Activated CD8-positive, alpha-beta memory T cell treated with anti-CD3 and anti-CD28 coated beads, Interleukin-2, amount 50 U/mL, for 4 hours (primary cell): ENCODE data around the gene PLXNA4.

Source experiments
- DNase-seq: peaks from one replicate; pipeline ENCODE4 v3.0.0-alpha.2; 2020

Gene PLXNA4

GRCh38 chr7:132130497-132130896, 445.8 kb downstream of the PLXNA4 start:
- no peak for DNase-seq

- no peak for DNase-seq
Measured at GRCh38 chr7:132125872-132126595, 450.2 kb downstream of the PLXNA4 start.

GRCh38 chr7:132125096-132125495, 451.2 kb downstream of the PLXNA4 start:
- DNase-seq, result no peak

- no peak for DNase-seq
Measured at GRCh38 chr7:132124575-132124974, 451.7 kb downstream of the PLXNA4 start.

- no peak for DNase-seq
Measured at GRCh38 chr7:132123773-132124172, 452.5 kb downstream of the PLXNA4 start.

- DNase-seq, result no peak
Measured at GRCh38 chr7:132122901-132123300, 453.4 kb downstream of the PLXNA4 start.

- no peak for DNase-seq
Measured at GRCh38 chr7:132121987-132122386, 454.3 kb downstream of the PLXNA4 start.

- DNase-seq, result no peak
Measured at GRCh38 chr7:132118641-132119040, 457.6 kb downstream of the PLXNA4 start.

GRCh38 chr7:132117636-132118035, 458.6 kb downstream of the PLXNA4 start:
- no peak for DNase-seq

- no peak for DNase-seq
Measured at GRCh38 chr7:132117181-132117580, 459.1 kb downstream of the PLXNA4 start.

- DNase-seq, result no peak
Measured at GRCh38 chr7:132116369-132116768, 459.9 kb downstream of the PLXNA4 start.

GRCh38 chr7:132115758-132116157, 460.5 kb downstream of the PLXNA4 start:
- DNase-seq, result no peak

- DNase-seq, result no peak
Measured at GRCh38 chr7:132115028-132115427, 461.2 kb downstream of the PLXNA4 start.

- DNase-seq, result no peak
Measured at GRCh38 chr7:132114411-132114810, 461.9 kb downstream of the PLXNA4 start.

- DNase-seq, result no peak
Measured at GRCh38 chr7:132113536-132114371, 462.5 kb downstream of the PLXNA4 start.

GRCh38 chr7:132112657-132113056, 463.6 kb downstream of the PLXNA4 start:
- no peak for DNase-seq

GRCh38 chr7:132112106-132112505, 464.2 kb downstream of the PLXNA4 start:
- DNase-seq, result no peak

GRCh38 chr7:132110692-132111091, 465.6 kb downstream of the PLXNA4 start:
- DNase-seq, result no peak

GRCh38 chr7:132109769-132110168, 466.5 kb downstream of the PLXNA4 start:
- no peak for DNase-seq

GRCh38 chr7:132108563-132108962, 467.7 kb downstream of the PLXNA4 start:
- no peak for DNase-seq

GRCh38 chr7:132106491-132106890, 469.8 kb downstream of the PLXNA4 start:
- DNase-seq, result no peak

GRCh38 chr7:132105096-132105495, 471.2 kb downstream of the PLXNA4 start:
- no peak for DNase-seq

GRCh38 chr7:132103718-132104117, 472.6 kb downstream of the PLXNA4 start:
- DNase-seq, result no peak

- no peak for DNase-seq
Measured at GRCh38 chr7:132102942-132103341, 473.3 kb downstream of the PLXNA4 start.
